Subcutaneous adipose tissue (tissue), 4 donors: ENCODE results near the gene NCF2. TPM values are rescaled to one million over a fixed set of nuclear protein-coding genes. Genes with fewer than 3 reads are reported as not detected.

ENCODE experiments used
- CTCF ChIP-seq: fragments of 450-650 bp; IDR thresholded peaks from one replicate; pipeline ENCODE4 v1.5.1; 2016; ENCODE audit warnings: low read depth, mild to moderate bottlenecking, control low read depth, antibody characterized with exemption, moderate library complexity
- total RNA-seq, 4 donors: library from RNA; depleted of rRNA; stranded (reverse); fragments of >200 nt; gene quantifications; one replicate each; pipeline ENCODE4 v1.1.0, GENCODE V29; 2016

Gene NCF2
- total RNA-seq, 4 donors from 2014 or later: 12.6 to 128 (median 36.2) TPM

- TF ChIP-seq CTCF: no peak
These were observed 8.1 kb upstream of the NCF2 start for GRCh38 chr1:183598386-183598785.

GRCh38 chr1:183597656-183598347 lies 7.5 kb upstream of the NCF2 start:
- no peak for TF ChIP-seq CTCF

- TF ChIP-seq CTCF: no peak
These were observed 6.2 kb upstream of the NCF2 start for GRCh38 chr1:183596500-183596899.

- no peak for TF ChIP-seq CTCF
These were observed 5.3 kb upstream of the NCF2 start for GRCh38 chr1:183595537-183595936.

GRCh38 chr1:183593356-183593755 lies 3.1 kb upstream of the NCF2 start:
- TF ChIP-seq CTCF: no peak

GRCh38 chr1:183592733-183593132 lies 2.5 kb upstream of the NCF2 start:
- TF ChIP-seq CTCF: no peak

- no peak for TF ChIP-seq CTCF
These were observed 400 bp downstream of the NCF2 start for GRCh38 chr1:183589874-183590243.
